ENCODE data around the gene CCDC70.

Gene CCDC70

DNA sequence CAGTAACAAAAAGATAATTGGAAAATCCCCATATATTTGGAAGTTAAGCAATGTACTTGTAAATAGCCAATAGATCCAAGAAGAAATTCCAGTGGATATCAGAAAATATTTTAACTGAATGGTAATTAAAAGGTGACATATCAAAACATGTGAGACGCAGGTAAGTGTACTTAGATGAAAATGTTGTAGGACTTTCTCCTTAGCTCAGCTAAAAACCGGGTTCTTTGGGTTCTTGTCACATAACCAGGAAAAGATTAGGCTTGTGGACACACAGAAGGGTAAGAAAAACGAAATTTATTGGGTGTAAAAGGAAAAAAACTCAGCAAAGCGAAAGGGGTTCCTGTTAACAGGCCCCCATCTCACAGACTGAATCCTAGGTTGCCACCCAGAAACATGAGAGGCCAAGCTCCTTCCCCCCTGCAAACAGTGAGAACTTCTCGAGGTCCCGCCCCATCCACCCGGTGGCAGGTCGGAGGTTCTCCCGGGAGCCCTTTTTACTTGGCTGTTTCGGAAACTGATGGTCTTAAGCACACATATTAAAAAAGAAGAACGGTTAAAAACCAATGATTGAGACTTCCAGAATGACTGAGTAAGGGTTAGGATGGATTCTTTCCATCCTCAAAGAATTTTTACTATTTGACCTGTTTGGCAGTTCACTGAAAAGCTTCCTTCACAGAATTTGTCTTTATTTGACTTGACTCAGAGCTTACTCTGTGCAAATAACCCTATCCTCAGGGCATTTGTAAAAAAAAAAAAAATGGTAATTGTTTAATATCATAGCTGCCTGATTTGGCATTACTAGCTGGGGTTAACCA lies 3.1 kb upstream of the CCDC70 start:
- DNase-seq (ENCODE audit: low read depth, low spot score): no peak

DNA sequence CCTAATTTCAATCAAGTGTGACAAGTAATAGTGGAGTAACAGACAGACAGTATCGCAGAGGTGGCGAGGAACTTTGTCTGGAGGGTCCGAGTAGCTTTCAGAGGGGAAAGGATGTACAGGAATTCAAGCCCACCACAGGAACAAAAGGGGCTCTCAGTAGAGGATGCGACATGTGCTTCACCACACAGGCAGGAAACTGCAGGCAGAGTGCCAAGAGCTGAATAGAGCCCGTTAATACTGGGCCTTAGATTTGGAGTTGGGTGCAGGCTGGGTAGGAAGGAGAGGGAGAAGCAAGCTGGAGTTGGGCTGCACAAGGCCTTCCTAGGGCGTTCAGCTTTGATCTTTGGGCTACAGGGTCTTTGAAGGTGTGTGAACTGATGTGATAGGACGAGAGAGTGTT lies 1.2 kb downstream of the CCDC70 start:
- DNase-seq (ENCODE audit: low read depth, low spot score): no peak

DNA sequence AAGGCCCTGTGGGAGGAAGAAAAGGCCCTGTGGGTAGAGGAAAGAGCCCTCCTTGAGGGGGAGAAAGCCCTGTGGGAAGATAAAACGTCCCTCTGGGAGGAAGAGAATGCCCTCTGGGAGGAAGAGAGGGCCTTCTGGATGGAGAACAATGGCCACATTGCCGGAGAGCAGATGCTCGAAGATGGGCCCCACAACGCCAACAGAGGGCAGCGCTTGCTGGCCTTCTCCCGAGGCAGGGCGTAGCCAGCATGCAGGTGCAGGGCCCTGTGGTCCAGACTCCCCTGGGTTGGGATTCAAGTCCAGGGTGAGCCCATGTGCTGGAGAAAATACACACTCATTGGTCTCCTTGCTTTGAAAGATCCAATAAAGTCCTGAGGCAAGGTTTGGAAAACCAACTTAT lies 4.1 kb downstream of the CCDC70 start:
- DNase-seq (ENCODE audit: low read depth, low spot score): peak; percentile 0

DNA sequence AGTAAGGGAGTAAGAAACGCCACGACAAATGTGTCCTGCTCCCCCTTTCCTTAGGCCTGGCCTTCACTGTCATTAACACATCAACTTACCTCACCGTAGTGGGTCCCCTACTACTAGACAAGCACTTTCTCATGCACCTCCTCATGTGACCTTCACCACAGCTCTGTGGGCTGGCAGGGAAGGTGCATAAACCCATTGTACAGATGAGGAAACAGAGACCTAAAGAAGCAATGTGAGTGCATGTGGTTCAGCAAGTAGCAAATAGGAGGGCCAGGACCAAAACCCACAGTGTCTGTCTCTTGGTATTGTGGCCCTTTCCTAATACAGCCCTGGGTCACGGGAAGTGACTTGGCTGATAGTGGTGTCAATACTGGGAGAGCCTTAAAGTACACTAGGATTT lies 5.3 kb downstream of the CCDC70 start:
- no peak for DNase-seq (ENCODE audit: low read depth, low spot score)

DNA sequence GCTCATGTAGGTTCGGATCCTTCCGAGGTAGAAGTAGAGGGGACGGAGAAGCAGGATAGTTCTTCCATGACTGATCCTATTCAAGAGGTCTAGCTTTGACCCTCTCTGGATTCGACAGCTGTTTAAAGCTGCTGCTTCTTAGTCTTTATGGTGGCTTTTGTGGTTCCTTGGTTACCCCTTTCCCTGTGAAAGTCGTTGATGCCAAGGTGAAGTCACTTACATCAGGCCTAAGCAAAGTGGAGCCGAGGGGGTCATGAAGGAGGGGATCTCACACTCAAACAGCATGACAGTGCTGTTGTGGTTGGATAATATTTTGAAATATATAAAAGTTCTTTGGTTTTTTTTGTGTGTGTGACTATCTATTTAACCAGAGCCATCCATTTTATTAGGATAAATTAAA lies 8.1 kb downstream of the CCDC70 start:
- no peak for DNase-seq (ENCODE audit: low read depth, low spot score)

DNA sequence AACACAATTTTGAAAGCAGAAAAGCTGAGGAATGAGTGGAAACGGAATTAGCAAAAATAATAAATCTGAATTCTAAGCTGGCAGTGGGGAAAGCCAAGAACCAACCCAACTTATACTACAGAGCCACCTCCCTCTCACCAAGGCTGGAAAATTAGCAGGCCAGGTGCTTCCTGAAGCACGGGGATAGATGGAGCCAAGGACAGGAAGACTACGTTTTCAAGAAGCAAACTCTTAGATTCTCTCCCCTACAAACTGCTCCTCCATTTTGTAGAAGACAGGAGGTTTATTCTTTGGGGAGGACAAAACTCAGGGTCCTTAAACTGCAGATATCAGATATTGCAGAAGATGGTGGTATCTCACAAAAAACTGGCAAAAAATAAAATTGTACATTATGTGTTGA lies 8.8 kb downstream of the CCDC70 start:
- no peak for DNase-seq (ENCODE audit: low read depth, low spot score)

DNA sequence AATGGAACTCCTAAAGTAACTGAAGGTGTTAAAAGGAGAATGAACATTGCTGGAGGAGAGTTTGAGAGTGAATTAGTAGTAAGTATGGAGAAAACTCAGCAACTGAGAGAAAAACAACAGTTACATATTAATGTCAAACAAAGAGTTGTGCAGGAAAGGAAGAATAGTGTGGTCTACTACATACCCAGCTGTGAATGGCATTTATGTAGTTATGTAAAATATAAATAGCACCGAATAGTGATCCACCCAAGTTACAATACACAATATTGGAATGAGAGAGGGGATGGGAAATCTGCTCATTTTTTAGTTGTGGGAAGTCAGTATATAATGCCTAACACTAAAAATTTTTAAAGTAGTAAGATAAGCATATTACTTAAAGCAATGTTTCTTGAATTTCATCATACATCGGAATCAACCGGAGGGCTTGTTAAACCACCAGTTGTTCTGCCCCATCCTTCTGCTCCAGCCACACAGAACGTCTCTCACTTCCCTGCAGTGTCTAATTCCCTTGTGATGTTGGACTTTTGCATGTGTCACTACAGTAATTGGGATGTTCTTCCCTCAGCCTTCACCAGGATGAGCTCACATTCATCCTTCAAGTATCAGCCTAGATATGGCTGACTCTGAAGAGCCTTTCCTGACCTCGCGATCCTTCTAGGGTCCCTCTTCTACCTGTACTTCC lies 11.5 kb downstream of the CCDC70 start:
- DNase-seq (ENCODE audit: low read depth, low spot score): no peak

DNA sequence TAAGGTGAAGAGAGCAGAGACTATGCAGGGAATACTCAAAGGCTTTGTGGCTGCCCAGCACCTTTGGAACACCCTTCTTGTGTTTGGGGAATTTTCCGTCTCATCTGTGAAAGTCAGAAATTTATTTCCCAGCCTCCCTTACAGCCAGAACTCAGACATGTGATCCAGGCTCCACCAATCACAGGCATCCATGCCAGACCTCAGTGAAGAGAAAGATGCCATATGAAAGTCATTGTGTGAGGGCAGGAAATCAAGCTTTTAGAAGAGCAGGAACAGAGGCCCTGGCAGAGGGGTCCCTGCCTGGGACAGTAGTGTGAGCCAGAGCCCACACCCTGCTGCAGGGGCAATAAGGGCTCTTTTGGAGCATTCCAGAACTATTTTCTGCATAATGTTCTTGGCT lies 12.1 kb downstream of the CCDC70 start:
- no peak for DNase-seq (ENCODE audit: low read depth, low spot score)

DNA sequence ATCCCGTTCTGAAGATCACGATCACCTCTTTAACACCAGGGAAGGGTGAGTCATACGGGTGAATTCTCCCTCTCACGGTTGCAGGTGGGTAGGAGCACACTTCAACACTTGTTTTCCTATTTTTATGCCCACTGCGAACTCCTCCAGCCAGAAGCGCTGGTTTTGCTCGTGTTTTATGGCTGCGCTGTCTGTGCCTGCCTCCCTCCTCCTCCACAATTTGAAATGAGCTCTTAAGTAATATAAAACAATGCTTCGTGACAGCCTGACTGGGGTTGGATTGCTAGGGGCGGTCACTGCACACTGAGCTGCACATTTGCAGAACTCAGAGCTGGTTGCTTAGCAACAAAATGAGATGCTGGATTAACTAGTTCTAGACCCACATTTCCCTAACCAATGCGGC lies 12.9 kb downstream of the CCDC70 start:
- DNase-seq (ENCODE audit: low read depth, low spot score): no peak

DNA sequence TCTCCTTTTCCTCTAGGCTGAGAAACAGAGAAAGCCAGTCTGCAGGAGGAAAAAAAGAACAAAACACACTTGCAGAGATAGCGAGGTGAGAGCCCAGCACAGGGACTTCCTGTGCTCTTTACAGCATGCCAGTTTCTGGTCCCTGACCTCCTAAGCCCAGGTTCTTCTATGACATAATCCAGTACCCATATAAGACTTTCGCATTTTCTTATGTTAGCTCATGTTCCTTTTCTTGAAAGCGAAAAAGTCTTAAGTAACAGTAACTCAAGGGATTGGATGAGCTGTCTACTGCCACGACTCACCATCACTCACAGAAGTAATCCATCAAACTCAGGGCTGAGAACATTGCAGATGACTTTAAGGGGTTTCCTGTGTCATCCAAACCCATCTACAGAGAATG lies 17.4 kb downstream of the CCDC70 start:
- DNase-seq (ENCODE audit: low read depth, low spot score): no peak

DNA sequence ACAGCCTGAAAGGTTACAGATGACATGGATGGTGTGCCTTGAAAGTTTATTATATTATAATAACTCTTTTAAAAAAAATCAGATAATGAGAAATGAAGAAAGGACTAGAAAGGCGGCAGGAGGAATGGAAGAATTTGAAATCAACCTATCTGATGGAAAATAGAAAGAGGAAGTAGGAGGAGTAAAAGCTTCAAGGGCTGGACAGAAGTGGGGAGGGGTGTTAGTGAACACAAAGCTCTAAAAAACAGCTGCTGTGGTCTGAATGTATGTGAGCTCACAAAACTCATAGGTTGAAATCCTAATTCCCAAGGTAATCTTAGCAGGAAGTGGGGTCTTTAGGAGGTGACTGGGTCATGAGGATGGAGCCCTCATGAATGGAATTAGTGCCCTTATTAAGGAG lies 19.5 kb downstream of the CCDC70 start:
- no peak for DNase-seq (ENCODE audit: low read depth, low spot score)

DNA sequence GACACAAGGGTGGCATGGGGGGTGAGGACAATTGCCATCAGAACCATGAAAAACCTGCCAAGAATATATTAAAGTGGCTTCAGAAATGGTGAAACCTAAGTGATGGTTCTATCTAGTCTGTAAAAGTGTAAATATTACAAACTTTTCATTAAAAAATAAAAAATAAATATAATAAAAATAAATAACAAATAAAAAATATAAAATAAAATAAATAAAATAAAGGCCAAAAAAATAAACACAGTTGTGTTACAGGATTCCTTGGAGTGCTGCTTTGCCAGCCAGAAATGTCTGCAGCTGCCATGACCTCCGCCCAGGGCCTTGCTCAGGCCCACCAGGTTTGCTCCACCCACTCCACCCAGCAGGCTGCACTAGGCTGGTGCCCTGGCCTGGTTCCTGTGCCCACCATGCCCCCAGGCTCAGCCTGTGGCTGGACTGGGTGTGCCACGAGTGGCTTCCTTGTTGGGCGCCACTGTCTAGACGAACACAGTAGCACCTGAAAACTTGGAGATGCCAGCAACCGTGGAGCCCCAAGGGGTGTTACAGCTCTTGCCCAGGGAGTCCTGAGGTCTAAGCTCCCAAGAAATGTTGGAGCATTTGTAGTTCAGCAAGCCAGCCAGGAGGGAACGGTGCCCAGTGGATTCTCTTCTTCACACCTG lies 20.9 kb downstream of the CCDC70 start:
- no peak for DNase-seq (ENCODE audit: low read depth, low spot score)

DNA sequence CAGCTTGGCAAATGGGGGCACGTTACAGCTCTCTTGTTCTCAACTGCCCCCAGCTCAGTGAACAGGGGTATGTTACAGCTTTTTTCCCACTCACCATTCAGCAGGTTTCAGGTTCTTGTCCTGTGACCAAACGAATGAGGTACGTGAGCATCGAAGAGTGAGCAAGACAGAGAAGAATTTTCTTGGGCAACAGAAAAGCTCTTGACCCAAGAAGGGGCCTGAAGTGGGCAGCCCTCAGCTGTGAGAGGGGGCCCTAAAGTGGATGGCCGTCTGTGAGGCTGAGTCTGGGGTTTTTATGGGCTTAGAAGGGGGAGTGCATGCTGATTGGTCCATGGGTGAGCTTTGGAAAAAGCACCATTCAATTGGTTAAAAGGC lies 21.4 kb downstream of the CCDC70 start:
- DNase-seq (ENCODE audit: low read depth, low spot score): no peak

DNA sequence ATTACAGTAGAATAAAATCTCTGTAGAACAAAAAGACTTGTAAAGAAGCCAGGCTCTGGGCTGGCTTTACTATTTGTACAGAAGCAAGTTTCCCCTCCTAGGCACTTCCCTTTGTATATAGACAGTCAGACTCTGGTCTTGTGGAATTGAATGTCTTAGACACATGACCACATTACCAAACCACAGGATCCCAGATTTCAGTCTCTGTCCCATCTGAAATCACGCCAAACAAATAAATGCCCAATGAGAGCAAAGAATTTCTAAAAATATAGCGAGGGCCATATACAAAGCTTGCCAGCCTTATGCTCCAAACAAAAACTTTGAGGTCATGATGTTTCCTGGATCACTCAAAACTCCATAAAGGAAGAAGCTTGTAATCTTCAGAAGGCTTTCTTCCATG lies 23.9 kb downstream of the CCDC70 start:
- no peak for DNase-seq (ENCODE audit: low read depth, low spot score)

DNA sequence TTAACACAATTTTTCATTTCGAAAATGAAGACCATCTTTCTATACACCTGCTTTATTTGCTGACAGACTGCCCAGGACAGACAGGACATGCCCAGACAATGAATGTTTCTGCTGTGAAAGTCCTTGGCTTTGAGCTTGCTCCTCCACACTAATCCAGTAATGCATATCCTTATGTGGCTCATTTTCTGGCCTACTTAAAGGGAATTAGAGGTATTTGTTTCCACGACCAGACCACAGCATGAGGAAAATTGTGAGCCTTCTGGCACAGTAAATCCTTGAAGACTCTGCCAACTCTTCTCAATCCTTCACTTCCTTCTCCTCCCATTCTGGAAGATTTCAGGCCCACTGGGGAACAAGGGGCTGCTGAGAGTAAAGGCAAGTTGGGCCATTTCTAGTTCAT lies 25.7 kb downstream of the CCDC70 start:
- no peak for DNase-seq (ENCODE audit: low read depth, low spot score)

DNA sequence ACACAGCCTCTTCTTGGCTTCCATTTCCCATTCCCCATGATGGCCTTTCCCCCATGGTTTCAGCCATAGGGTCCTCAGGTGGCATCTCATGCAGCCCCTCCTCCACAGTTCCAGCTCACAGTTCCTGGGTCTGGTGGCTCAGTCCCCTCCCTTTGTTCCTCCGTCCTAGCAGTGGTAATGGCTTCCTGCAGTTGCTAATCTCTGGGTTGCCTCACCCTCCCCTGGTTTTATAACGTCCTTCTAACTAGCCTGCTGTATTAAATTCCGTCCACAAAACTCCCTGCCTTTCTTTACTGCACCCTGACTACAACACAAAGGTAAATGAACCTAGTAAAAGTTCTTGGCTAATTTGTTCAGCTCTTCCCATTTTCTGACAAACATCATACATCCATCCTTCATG lies 30.9 kb downstream of the CCDC70 start:
- DNase-seq (ENCODE audit: low read depth, low spot score): no peak

DNA sequence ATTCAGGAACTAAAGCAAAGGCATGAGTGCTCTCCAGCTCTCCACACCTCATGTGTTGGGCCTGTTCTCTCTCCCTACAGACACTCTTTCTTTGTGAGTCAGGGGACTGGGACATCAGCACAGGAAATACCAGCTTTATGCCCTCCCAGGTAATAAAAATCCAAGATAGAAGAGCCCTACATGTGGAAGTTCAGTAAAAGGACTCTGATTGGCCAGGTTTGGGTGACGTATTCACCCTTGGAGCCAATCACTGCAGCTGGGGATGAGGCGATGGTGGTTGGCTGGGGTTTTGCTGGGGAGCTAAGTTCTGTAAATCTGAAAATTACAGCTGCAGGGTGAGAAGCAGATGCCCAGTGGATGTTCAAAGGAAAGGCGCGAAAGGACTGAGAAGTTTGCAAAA lies 32.5 kb downstream of the CCDC70 start:
- DNase-seq (ENCODE audit: low read depth, low spot score): peak; percentile 30

DNA sequence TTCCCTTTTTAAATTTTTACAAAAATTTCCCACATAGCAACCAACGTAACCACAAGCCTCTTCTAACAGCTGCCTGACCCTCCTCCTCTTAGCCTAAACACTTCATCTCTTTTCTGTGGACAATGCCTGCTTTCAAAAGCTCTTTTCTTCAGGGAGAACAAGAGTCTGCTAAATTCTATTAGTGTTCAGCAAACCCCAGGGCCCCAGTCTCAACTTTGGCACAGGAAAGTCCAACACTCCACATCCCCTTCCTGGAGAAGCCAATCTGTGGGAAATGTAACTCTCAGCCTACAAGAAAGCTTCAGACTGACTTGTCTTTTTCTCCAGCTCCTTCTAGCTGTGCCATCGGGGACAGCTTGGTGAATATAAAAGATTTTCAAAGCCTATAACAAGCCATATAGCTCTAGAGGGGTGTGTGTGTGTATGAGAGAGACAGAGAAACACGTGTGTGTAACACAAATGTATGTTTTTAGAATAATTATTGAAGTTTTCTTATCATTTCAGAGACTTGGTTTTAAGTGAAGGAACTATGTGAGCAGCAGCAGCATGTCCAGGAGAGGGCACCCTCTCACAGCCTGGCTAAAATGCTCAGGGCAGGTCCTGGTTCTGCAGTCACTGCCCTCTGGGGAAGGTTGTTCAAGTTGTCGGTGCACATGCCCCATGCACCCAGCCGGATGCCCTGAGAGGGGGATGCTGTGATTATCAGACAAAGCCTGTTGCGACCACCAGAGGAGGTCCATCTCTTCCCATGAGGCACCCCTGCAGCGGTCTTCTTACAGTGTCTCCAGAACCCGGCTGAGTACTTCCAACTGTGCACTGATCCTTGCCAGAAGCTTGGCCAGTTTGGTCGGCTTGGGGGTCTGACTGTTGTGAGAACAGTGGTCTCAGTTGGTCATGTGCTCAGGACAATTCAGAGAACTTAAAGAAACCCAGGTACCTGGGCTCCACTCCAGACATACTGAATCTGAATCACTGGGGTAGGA lies 34.4 kb downstream of the CCDC70 start:
- peak; percentile 35 for DNase-seq (ENCODE audit: low read depth, low spot score)

DNA sequence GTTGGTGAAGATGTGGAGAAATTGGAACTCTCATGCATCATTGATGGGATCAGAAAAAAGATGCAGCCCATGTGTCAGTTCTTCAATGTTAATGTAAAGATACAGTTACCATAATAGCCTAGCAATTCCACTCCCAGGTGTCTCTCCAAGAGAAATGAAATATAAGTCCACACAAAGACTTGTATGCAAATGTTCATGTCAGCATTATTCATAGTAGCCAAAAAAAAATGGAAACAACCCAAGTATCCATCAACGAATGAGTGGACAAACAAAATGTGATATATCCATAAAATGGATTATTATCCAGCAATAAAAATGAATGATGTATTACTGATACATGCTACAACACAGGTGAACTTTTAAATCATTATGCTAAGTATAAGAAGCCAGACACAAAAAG lies 38.7 kb downstream of the CCDC70 start:
- no peak for DNase-seq (ENCODE audit: low read depth, low spot score)

DNA sequence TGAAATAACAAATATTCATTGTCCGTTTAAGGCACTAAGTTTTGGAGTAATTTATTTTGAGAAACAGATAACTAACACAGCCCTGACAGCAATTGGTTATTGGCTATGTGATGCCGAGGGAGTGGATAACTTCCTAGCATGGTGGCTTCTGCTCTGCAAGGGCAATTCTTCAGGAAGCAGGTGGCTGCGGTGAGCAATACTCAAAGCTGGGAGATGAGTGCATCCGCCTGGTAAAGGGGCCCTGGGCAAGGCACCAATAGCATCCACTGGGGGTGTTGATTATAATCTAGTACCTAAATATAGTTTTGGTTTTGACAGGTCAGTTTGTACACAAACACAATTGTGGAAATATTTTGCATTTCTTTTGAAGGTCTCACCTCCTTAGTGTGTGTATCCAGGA lies 41.0 kb downstream of the CCDC70 start:
- no peak for DNase-seq (ENCODE audit: low read depth, low spot score)

DNA sequence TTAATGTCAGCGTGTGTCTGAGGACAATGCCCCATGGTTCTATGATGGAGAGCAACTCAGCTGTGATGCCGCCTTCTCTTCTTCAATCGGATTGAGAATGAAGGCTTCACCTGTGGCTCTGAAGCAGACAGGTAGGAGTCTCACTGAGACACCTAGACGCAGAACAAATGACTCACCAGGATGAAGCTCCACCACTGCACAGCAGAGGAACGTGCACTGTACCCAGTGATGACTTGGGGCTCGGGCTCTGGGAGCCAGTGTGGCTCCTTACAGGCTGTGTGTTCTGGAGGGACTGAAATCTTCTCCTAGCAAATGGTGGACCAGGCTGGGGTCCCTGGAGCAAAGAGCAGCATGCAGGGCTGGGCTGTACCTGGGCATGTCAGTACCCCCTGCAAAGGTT lies 44.0 kb downstream of the CCDC70 start:
- DNase-seq (ENCODE audit: low read depth, low spot score): no peak

DNA sequence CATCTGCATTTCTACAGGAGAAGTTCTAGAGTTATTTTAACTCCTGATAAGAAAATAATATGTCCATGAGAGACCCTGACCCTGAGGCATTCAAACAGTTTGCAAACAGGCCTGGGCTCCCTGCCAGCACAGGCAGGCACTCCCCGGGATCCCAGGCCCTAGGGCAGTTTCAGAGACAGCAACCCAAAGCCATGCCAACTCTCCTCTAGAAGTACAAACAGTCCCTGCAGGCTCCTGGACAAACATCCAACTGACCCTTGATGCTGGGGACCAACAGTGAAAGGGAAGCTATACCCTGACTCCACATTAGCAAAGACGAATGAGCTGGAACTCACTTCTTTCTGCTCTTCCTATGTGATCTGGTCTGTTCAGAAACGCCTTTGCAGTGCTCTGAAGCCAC lies 44.8 kb downstream of the CCDC70 start:
- DNase-seq (ENCODE audit: low read depth, low spot score): no peak
